Muscle layer of duodenum (tissue), 2 donors: ENCODE data around the gene SCYL1.

Experiments used
- H3K27ac ChIP-seq: one replicate; pipeline ENCODE4 v1.7.0; 2013; ENCODE audit warnings: mild to moderate bottlenecking, low read length
- H3K27me3 ChIP-seq: one replicate; pipeline ENCODE4 v1.7.0; 2013; ENCODE audit warnings: low read depth, mild to moderate bottlenecking, control low read depth, low read length
- H3K36me3 ChIP-seq, 2 donors: one replicate each; pipeline ENCODE4 v1.7.0; 2013; ENCODE audit warnings: low read length in 2 of 2, control low read depth in 1 of 2, mild to moderate bottlenecking in 1 of 2; ENCODE audit not compliant: insufficient read depth in 2 of 2, control insufficient read depth in 1 of 2
- H3K4me1 ChIP-seq, 2 donors: one replicate each; pipeline ENCODE4 v1.7.0; 2013; ENCODE audit warnings: low read length in 2 of 2, mild to moderate bottlenecking in 2 of 2, control low read depth in 1 of 2, moderate library complexity in 1 of 2; ENCODE audit not compliant: insufficient read depth in 2 of 2, control insufficient read depth in 1 of 2
- H3K4me3 ChIP-seq, 2 donors: one replicate each; pipeline ENCODE4 v1.7.0; 2013; ENCODE audit warnings: low read length in 2 of 2, low read depth in 1 of 2, mild to moderate bottlenecking in 1 of 2
- H3K9me3 ChIP-seq, 2 donors: one replicate each; pipeline ENCODE4 v1.7.0; 2013; ENCODE audit warnings: low read length in 2 of 2, control low read depth in 1 of 2, mild to moderate bottlenecking in 1 of 2; ENCODE audit not compliant: control insufficient read depth in 1 of 2
- donor health status: healthy.

The SCYL1 gene

GRCh38 chr11:65524741-65525545 lies at the start of gene SCYL1:
Gene SCYL1 (plus strand): TSS chr11:65525083. CDS start chr11:65525154, 71 bp downstream.
- Histone ChIP-seq H3K4me1 (peaks cover 9 to 27% of the 10 kb centered on the region in 2 donors), H3K9me3 (no peaks in the 10 kb centered on the region), H3K36me3 (peaks cover 7 to 12% of the 10 kb centered on the region in 2 donors), H3K27ac (peak within 1 kb of the TSS; percentile 54), H3K4me3 (peak within 1 kb of the TSS; percentile 56 to 88), H3K27me3 (no peaks in the 10 kb centered on the region)

- no peaks in the 10 kb centered on the region for H3K27me3 ChIP-seq
- H3K9me3 ChIP-seq = no peaks in the 10 kb centered on the region
- peak overlapping the region; percentile 56 to 87 for H3K4me3 ChIP-seq
- H3K4me1 ChIP-seq = peaks cover 6 to 16% of the 10 kb centered on the region in 2 donors
- H3K27ac ChIP-seq = peak overlapping the region; percentile 99
- peaks cover 0 to 28% of the 10 kb centered on the region in 2 donors for H3K36me3 ChIP-seq
These were observed 48.2 kb upstream of the SCYL1 start for GRCh38 chr11:65476632-65477148.

- peaks cover 0 to 26% of the 10 kb centered on the region in 2 donors for H3K36me3 ChIP-seq
- no peaks in the 10 kb centered on the region for H3K9me3 ChIP-seq
- no peaks in the 10 kb centered on the region for H3K27me3 ChIP-seq
- peaks cover 6 to 14% of the 10 kb centered on the region in 2 donors for H3K4me1 ChIP-seq
- H3K27ac ChIP-seq = peak overlapping the region; percentile 99
- peak overlapping the region; percentile 56 to 87 for H3K4me3 ChIP-seq
These were observed 47.5 kb upstream of the SCYL1 start for GRCh38 chr11:65477149-65477965.

- peak overlapping the region; percentile 27 to 53 for H3K4me3 ChIP-seq
- H3K4me1 ChIP-seq = peaks cover 6 to 14% of the 10 kb centered on the region in 2 donors
- no peaks in the 10 kb centered on the region for H3K9me3 ChIP-seq
- H3K36me3 ChIP-seq = peaks cover 0 to 26% of the 10 kb centered on the region in 2 donors
- peak overlapping the region; percentile 96 for H3K27ac ChIP-seq
- no peaks in the 10 kb centered on the region for H3K27me3 ChIP-seq
These were observed 46.3 kb upstream of the SCYL1 start for GRCh38 chr11:65478388-65479183.

- peaks cover 0 to 26% of the 10 kb centered on the region in 2 donors for H3K36me3 ChIP-seq
- H3K4me3 ChIP-seq = peak overlapping the region; percentile 27 to 53
- H3K27me3 ChIP-seq = no peaks in the 10 kb centered on the region
- no peaks in the 10 kb centered on the region for H3K9me3 ChIP-seq
- peak overlapping the region; percentile 96 for H3K27ac ChIP-seq
- H3K4me1 ChIP-seq = peaks cover 6 to 14% of the 10 kb centered on the region in 2 donors
These were observed 45.4 kb upstream of the SCYL1 start for GRCh38 chr11:65479184-65480145.

GRCh38 chr11:65482306-65482850 lies 42.5 kb upstream of the SCYL1 start:
- H3K27me3 ChIP-seq = no peaks in the 10 kb centered on the region
- no peak overlapping the region for H3K4me3 ChIP-seq
- peaks cover 16 to 28% of the 10 kb centered on the region in 2 donors for H3K4me1 ChIP-seq
- H3K9me3 ChIP-seq = no peaks in the 10 kb centered on the region
- H3K27ac ChIP-seq = peak overlapping the region; percentile 24
- peaks cover 0 to 14% of the 10 kb centered on the region in 2 donors for H3K36me3 ChIP-seq

- Histone ChIP-seq H3K4me1 (peaks cover 40 to 50% of the 10 kb centered on the region in 2 donors), H3K4me3 (no peak overlapping the region), H3K27ac (peak overlapping the region; percentile 89), H3K27me3 (no peaks in the 10 kb centered on the region), H3K9me3 (no peaks in the 10 kb centered on the region), H3K36me3 (peaks cover 0 to 25% of the 10 kb centered on the region in 2 donors)
These were observed 39.0 kb upstream of the SCYL1 start for GRCh38 chr11:65485920-65486219.

GRCh38 chr11:65486570-65487466 lies 38.1 kb upstream of the SCYL1 start:
- peak overlapping the region; percentile 98 for H3K27ac ChIP-seq
- H3K4me3 ChIP-seq = peak overlapping the region in 1 of 2 donors; percentile 9
- no peaks in the 10 kb centered on the region for H3K9me3 ChIP-seq
- H3K4me1 ChIP-seq = peaks cover 45 to 57% of the 10 kb centered on the region in 2 donors
- peaks cover 0 to 32% of the 10 kb centered on the region in 2 donors for H3K36me3 ChIP-seq
- H3K27me3 ChIP-seq = no peaks in the 10 kb centered on the region

GRCh38 chr11:65487467-65488272 lies 37.2 kb upstream of the SCYL1 start:
- peaks cover 0 to 41% of the 10 kb centered on the region in 2 donors for H3K36me3 ChIP-seq
- H3K4me1 ChIP-seq = peaks cover 53 to 60% of the 10 kb centered on the region in 2 donors
- no peaks in the 10 kb centered on the region for H3K9me3 ChIP-seq
- peak overlapping the region; percentile 32 to 34 for H3K4me3 ChIP-seq
- H3K27me3 ChIP-seq = no peaks in the 10 kb centered on the region
- peak overlapping the region; percentile 98 for H3K27ac ChIP-seq
